HEK293 (cell line): Measurements from ENCODE around the gene THSD4.

ENCODE experiments used
- BCL11A ChIP-seq: fragments of 450-650 bp; formaldehyde crosslinking; IDR thresholded peaks from 2 replicates; pipeline ENCODE4 v1.5.1; 2016; ENCODE audit warnings: low read depth, missing biosample characterization, missing genetic modification characterization
- TCF7L2 ChIP-seq: IDR thresholded peaks from 2 replicates; pipeline ENCODE4 v1.6.1; 2011; ENCODE audit warnings: low read depth, mild to moderate bottlenecking, inconsistent platforms, low read length, moderate library complexity, borderline replicate concordance
- ZBTB17 ChIP-seq: fragments of 450-650 bp; formaldehyde crosslinking; IDR thresholded peaks from 2 replicates; pipeline ENCODE4 v1.5.1; 2016; ENCODE audit warnings: missing biosample characterization, missing genetic modification characterization
- ZBTB7A ChIP-seq: fragments of 450-650 bp; formaldehyde crosslinking; IDR thresholded peaks from 2 replicates; pipeline ENCODE4 v1.5.1; 2016; ENCODE audit warnings: low read depth, missing biosample characterization, missing genetic modification characterization
- ZFP69B ChIP-seq: fragments of 450-650 bp; formaldehyde crosslinking; IDR thresholded peaks from 2 replicates; pipeline ENCODE4 v1.5.1; 2016; ENCODE audit warnings: missing biosample characterization, missing genetic modification characterization
- ZNF23 ChIP-seq: fragments of 450-650 bp; formaldehyde crosslinking; IDR thresholded peaks from 2 replicates; pipeline ENCODE4 v1.5.1; 2016; ENCODE audit warnings: missing biosample characterization, missing genetic modification characterization, borderline replicate concordance
- ZNF747 ChIP-seq: fragments of 450-650 bp; formaldehyde crosslinking; IDR thresholded peaks from 2 replicates; pipeline ENCODE4 v1.5.1; 2016; ENCODE audit warnings: missing biosample characterization, missing genetic modification characterization
- ZNF785 ChIP-seq: fragments of 450-650 bp; formaldehyde crosslinking; IDR thresholded peaks from 2 replicates; pipeline ENCODE4 v1.5.1; 2016; ENCODE audit warnings: missing biosample characterization, missing genetic modification characterization
- TF ChIP-seq, protein P1 (sequence below): fragments of 450-650 bp; formaldehyde crosslinking; IDR thresholded peaks from 2 replicates; pipeline ENCODE4 v1.5.1; 2016; ENCODE audit warnings: missing biosample characterization, missing genetic modification characterization
- TF ChIP-seq, protein P2 (sequence below): fragments of 450-650 bp; formaldehyde crosslinking; conservative IDR thresholded peaks from 2 replicates; pipeline ENCODE4 v1.5.1; 2016; ENCODE audit warnings: low read depth, missing biosample characterization, missing genetic modification characterization

DNA sequence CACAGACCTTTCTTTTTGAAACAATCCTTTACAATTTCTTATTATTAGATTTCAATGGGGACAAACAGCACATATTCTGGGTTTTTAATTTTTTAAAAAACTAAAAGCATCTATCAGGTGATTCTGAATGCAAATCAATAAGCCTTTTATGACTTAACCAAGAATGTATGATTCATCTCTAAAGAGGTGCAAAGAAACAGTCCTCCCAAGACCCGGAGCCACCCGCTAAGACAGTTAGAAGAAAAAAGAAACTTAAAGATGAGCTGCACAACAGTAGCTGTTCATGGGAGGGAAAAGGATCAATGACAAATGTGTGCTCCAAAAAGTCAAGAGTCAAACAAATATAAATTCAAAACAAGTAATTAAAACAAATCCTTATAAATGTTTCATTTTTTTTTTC, 319.5 kb downstream of the THSD4 start:
- TF ChIP-seq, protein P1, sequence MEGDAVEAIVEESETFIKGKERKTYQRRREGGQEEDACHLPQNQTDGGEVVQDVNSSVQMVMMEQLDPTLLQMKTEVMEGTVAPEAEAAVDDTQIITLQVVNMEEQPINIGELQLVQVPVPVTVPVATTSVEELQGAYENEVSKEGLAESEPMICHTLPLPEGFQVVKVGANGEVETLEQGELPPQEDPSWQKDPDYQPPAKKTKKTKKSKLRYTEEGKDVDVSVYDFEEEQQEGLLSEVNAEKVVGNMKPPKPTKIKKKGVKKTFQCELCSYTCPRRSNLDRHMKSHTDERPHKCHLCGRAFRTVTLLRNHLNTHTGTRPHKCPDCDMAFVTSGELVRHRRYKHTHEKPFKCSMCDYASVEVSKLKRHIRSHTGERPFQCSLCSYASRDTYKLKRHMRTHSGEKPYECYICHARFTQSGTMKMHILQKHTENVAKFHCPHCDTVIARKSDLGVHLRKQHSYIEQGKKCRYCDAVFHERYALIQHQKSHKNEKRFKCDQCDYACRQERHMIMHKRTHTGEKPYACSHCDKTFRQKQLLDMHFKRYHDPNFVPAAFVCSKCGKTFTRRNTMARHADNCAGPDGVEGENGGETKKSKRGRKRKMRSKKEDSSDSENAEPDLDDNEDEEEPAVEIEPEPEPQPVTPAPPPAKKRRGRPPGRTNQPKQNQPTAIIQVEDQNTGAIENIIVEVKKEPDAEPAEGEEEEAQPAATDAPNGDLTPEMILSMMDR = no peak
- TF ChIP-seq ZFP69B (tag by site-specific recombination) = no peak
- no peak for TF ChIP-seq BCL11A (tag by site-specific recombination)
- TF ChIP-seq ZNF747 (tag by site-specific recombination) = no peak
- TF ChIP-seq TCF7L2 = no peak
- TF ChIP-seq ZBTB7A (tag by site-specific recombination) = no peak
- no peak for TF ChIP-seq ZNF785 (tag by site-specific recombination)
- TF ChIP-seq ZNF23 (tag by site-specific recombination) = no peak
- TF ChIP-seq ZBTB17 = no peak
- TF ChIP-seq, protein P2, sequence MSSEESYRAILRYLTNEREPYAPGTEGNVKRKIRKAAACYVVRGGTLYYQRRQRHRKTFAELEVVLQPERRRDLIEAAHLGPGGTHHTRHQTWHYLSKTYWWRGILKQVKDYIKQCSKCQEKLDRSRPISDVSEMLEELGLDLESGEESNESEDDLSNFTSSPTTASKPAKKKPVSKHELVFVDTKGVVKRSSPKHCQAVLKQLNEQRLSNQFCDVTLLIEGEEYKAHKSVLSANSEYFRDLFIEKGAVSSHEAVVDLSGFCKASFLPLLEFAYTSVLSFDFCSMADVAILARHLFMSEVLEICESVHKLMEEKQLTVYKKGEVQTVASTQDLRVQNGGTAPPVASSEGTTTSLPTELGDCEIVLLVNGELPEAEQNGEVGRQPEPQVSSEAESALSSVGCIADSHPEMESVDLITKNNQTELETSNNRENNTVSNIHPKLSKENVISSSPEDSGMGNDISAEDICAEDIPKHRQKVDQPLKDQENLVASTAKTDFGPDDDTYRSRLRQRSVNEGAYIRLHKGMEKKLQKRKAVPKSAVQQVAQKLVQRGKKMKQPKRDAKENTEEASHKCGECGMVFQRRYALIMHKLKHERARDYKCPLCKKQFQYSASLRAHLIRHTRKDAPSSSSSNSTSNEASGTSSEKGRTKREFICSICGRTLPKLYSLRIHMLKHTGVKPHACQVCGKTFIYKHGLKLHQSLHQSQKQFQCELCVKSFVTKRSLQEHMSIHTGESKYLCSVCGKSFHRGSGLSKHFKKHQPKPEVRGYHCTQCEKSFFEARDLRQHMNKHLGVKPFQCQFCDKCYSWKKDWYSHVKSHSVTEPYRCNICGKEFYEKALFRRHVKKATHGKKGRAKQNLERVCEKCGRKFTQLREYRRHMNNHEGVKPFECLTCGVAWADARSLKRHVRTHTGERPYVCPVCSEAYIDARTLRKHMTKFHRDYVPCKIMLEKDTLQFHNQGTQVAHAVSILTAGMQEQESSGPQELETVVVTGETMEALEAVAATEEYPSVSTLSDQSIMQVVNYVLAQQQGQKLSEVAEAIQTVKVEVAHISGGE = no peak
